HG03139 (cell line): ENCODE results near the gene HOXA5.

Source experiments
- ATAC-seq: cut with Tn5 transposase; IDR thresholded peaks from one replicate; pipeline ENCODE4 v1.9.1; 2021; ENCODE audit not compliant: unreplicated experiment

Gene HOXA5

GRCh38 chr7:27143023-27143949, at the start of gene HOXA5:
Gene HOXA5, minus strand, starts transcription at chr7:27143681. Its CDS starts 74 bp downstream, at chr7:27143607.
- no peak for ATAC-seq

DNA sequence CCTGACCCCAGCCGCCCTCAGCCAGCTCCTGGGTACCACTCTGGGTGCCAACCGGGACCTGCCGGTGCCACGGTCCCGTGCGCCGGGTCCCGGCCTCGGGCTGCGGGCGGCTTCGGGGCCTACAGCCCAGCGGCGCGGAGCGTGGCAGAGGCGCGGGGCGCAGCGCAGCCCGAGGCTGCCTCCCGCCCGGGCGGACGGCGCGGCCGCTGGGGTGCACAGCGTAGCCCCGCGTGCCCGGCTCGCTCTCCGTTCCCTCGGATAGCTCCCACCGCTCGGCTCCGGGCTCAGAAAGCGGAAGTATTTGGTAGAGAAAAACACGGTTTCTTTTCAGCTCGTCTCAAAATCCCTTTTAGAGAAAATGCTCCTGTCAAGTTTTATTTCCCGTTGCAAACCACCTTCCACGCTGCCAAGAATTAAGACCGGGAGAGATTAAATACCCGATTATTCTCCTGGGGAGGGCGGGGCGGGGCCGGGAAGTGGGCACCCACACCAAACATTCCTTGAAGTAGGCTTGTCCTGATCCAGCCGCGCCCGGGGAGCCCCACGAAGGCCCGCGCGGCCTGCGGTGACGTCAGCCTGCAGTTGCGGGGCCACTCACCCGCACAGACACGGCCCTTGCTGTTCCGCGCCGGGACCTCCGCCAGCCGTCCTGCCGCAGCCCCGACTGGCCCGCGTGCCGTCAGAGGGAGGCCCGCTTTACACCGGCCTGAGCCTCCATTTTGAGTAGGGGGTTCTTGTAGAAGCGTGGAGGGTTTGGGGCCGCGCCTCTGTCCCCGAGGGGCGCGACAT, 49.3 kb upstream of the HOXA5 start:
- no peak for ATAC-seq

- ATAC-seq = no peak
Measured at GRCh38 chr7:27191833-27192545, 48.5 kb upstream of the HOXA5 start.

DNA sequence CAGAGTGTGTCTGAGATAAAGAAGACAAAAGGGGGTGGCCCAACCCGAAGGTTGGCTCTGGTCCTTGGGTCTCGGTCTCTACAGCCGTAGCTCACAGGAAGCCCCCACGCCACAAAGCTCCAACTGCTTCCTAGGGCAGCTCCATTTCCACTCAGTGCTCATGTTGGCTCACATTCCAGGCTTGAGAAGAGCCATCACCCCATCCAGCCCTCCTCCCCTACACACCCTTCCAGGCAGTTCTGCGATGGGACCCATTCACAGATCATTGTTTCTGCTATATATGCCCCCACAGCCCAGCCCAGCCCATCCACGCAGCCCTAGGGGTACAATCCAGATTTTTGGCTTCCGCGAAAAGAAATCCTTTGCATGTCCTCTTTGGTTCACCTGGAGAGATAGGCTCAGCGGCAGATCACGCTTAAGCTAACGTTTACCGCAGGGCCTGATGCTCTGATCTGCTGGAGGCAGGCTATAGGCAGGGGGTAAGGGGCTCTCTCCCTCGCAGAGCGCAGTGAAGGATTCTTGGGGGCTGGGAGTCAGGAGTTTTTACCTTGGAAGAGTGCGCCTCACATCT, 47.8 kb upstream of the HOXA5 start:
- no peak for ATAC-seq

- no peak for ATAC-seq
Measured at GRCh38 chr7:27189997-27190748, 46.7 kb upstream of the HOXA5 start.

DNA sequence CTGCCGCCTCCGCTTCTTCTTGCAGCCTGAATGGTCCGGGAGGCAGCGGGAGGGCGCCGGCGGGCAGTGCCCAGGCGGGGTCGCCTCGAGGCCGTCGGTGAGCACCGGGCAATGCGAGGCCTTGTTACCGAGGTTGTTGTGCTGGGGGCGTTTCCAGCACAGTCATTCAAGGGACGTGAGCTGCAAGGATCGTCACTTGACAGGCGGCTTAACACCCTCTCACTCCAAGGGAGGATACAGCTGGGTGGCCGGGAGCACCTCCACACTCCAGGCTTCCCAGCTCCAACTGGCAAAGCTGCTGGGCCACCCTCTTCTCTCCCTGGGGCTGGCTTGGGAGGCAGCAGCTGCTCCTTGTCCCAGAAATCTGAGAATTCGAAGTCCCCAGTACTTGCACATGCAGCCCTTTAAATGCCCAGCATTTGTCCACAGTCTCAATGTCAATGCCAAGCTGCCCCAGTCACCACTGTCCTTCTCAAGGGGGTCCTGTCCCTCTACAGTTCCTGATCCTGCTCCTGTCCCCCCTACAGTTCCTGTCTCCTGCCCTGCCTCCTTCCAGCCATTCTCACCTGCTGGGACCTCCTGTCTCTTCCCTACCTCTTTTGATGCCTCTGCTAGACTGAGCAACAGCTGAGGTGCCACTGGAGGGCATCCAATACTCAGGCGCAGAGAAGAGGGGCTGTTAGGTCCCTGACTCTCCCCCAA, 46.0 kb upstream of the HOXA5 start:
- no peak for ATAC-seq

DNA sequence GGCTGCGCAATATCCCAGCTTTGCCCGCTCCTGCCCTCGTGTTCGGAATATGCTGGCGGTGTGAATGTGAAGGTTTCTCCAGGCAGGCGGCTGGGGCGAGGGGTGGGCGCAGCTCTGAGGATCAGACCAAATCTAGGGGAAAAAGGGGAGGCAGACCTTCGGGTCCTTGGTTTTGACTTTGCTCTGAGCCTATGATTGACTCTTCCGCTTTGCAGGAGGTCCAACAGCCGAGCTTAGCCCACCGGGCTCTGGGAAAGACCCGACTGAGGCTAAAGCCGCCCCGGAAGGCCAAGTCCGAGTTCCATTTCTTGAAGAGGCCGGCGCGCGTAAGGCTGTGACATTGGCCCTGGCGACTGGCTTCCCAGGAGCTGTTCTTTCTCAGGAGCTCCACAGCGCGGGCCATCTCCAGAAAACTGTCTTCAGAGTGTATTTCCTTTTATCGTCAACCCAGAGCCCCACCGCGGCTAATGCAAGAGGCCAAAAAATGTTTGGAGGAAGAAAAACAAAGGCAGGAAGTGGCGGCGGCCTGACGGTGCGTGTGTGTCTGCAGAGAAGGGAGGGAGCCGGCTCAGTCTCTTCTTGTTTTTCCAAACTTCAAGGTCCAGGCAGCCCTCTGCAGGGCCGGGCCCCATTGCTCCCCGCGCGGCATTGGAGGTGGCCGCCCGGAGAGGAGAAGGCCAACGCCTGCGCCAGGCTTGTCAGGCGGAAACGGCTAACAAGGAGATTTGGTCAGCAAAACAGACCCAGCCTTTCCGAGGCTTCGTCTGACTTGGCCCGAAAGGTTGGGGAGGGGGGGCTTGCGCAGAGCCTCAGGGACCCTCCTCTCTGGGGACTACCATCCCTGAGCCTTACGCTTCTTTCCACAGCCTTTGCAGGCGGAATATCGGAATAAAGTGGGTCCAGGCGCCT, 45.2 kb upstream of the HOXA5 start:
- no peak for ATAC-seq

DNA sequence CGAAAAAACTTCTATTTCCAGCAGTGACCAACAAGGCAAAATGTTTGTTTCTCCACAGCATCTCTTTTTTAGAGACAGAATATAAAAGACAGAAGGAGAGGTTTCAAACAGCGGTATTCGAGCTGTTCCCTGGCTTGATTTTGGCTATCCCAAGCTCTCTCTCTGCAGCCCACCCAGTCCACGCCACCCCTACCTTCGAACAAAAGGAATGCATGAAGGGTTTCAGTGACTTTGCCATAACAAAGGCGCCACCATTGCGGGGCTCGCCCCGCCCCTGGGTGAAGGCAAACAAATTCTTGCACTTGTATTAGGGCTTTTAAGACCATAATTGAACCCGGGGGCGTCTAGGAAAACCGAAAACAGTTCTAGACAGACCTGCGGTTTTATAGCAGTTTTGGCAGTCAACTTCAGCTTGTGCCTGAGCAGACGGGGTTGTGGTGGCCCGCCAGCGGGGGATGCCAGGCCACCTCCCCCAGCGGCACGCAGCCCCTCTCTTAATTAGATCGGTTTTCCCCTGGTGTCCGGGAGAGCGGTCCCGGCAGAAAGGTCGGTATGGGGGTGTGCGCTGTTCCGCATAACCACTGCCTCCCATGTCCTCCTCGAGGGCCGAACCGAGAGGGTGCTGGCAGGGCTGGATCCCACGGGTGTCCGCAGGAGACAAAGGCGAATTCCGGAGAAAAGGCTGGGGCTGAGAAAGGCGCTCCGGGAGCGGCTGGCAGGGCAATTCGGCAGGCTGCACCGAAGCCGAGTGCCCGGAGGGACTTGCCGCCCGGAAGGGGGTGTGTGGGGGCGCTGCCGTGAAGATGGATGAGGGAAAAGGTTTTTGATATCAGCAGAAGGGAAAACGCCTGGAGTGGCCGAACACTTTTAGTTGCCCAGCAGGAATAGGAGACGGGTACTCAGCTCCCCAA, 44.2 kb upstream of the HOXA5 start:
- ATAC-seq = no peak

- ATAC-seq = no peak
Measured at GRCh38 chr7:27186668-27187474, 43.4 kb upstream of the HOXA5 start.

- ATAC-seq = no peak
Measured at GRCh38 chr7:27185854-27186667, 42.6 kb upstream of the HOXA5 start.

DNA sequence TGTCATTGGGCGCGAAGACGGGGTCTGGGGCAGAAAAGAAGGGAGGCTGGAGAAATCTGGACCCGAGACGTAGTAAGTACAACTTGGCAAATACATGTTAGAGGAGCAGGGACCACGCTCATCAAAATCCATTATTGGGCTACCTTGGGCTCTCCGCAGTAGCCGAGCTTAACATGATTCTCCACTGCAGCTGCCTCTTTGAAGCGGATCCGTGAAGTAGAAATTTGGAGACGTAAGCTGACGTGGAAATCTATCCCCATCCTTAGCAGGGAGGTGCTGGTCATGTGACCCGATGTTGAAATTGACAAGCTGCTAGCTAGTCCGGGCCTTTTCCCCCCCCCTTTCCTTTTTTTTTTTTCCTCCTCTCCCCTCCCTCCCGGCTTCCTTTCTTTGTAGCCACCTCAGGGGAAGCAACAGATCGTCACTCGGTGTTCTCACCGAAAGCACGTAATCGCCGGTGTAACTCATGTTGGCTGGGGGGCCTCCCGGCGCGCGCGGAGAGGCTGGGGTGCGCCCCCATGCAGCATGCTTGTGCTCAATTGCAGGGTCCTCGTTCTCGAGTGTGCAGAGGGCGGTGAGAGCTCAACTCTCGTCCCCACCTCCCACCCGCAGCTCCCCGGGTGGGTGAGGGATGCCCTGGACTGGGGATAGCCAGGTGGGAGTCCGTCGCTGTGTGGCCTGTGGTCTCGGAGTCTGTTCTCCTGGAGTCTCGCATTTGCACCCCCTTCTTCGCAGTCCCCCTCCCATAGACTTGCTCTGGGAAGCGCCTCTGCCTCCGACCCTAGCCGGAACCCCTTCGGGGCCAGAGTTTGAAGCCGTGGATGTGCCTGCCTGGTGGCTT, 41.8 kb upstream of the HOXA5 start, which contains the start of gene HOXA11:
TSS of gene HOXA11 (minus strand) at position 220 of the 841 bp plus-strand sequence. CDS start at position 132, 88 bp downstream.
- no peak for ATAC-seq

DNA sequence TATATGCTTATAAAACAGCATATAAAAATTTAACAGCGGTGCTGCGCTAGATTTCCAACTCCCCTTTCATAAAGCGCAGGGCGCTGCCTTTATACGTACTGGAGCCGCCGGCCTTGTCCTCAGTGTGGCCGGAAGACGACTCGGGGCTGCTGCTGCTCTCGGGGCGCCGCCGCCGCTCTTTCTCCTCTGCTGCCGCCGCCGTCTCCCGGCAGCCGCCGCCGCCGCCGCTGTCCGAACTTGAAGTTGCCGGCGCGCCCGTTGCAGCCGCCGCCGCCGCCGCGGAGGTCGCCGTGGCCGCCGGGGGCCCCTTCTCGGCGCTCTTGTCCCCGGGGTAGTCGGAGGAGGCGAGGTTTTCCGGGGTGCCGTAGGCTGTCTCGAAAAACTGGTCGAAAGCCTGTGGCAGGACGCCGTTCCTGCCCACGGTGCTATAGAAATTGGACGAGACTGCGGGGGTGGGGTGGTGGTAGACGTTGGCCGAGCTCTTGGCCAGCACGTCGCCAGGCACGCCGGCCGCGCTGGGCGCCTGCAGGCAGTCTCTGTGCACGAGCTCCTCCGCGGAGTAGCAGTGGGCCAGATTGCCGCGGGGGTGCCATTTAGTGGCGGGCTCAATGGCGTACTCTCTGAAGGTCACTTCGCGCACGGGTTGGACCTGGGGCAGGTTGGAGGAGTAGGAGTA, 41.0 kb upstream of the HOXA5 start:
- no peak for ATAC-seq

DNA sequence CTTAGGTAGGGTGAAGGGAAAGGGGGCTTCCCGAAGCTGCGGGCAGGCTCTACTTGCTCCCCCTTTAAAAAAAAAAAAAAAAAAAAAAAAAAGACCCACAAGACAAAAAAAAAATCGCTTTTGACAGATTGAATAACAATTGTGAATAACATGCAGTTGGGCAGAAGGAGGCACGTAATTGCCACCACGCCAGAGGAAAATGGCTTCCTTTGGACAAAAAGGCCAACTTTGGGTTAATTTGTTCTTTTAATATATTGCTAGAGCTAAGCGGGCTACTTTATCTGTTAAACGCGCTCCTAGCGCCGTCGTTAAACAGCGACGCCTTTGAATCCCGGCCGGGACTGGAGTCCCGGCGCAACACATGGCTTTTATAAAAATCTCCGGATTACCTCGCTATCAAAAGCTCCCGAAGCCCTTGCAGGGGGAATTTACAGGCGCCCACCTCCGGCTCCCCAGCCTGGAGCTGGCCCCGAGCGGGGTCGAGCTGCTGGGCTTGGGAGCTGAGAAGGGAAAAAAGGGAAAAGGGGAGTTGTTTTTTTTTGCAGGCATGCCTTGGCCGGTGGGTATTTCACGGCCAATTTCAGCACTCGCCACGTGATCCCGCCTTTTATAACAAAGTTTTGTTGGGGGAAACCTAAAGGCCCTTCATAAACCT, 40.3 kb upstream of the HOXA5 start:
- no peak for ATAC-seq
